ENCODE measurements around the gene LYPLA2.
"Not testable (repeated sequence)": the region's sequence is repeated elsewhere in the genome, so short reads cannot be mapped to it uniquely, and the experiment has no call there.

LYPLA2 gene

GRCh38 chr1:23793861-23794731 is 3.2 kb downstream of the LYPLA2 start:
- H3K9me3 Mint-ChIP-seq, result no peaks in the 10 kb centered on the region
- H3K4me1 Mint-ChIP-seq, result peaks cover 34% of the 10 kb centered on the region
- H3K36me3 Mint-ChIP-seq (ENCODE audit: low read depth), result no peaks in the 10 kb centered on the region
- no peak for DNase-seq
- no peaks in the 10 kb centered on the region for H3K27me3 Mint-ChIP-seq (ENCODE audit: low read depth, poor library complexity)
- H3K27ac Mint-ChIP-seq, result no peak overlapping the region
- no peak for TF ChIP-seq CTCF (IDR thresholded peaks at IDR 0.05)
- H3K4me3 Mint-ChIP-seq, result no peak overlapping the region

- not testable (repeated sequence) for DNase-seq; H3K4me3 Mint-ChIP-seq; H3K9me3 Mint-ChIP-seq; H3K27me3 Mint-ChIP-seq (ENCODE audit: low read depth, poor library complexity); H3K36me3 Mint-ChIP-seq (ENCODE audit: low read depth)
- peak overlapping the region; percentile 36 for H3K27ac Mint-ChIP-seq
- H3K4me1 Mint-ChIP-seq, result peaks cover 36% of the 10 kb centered on the region
These were observed 3.8 kb downstream of the LYPLA2 start for GRCh38 chr1:23794732-23795182.

GRCh38 chr1:23795676-23796465 is 4.9 kb downstream of the LYPLA2 start:
- H3K27ac Mint-ChIP-seq, result peak overlapping the region; percentile 55
- no peaks in the 10 kb centered on the region for H3K27me3 Mint-ChIP-seq (ENCODE audit: low read depth, poor library complexity)

GRCh38 chr1:23796466-23797271 is 5.7 kb downstream of the LYPLA2 start:
- Mint-ChIP-seq H3K4me1 (peaks cover 30% of the 10 kb centered on the region), H3K27me3 (ENCODE audit: low read depth, poor library complexity) (peaks cover 6% of the 10 kb centered on the region), H3K4me3 (no peak overlapping the region), H3K9me3 (no peaks in the 10 kb centered on the region), H3K27ac (no peak overlapping the region), H3K36me3 (ENCODE audit: low read depth) (no peaks in the 10 kb centered on the region)
- TF ChIP-seq CTCF (IDR thresholded peaks at IDR 0.05), result no peak
- DNase-seq, result no peak

More at GRCh38 chr1:23795676-23796465, 4.9 kb downstream of the LYPLA2 start:
- Mint-ChIP-seq H3K36me3 (ENCODE audit: low read depth) (no peaks in the 10 kb centered on the region), H3K4me1 (peaks cover 31% of the 10 kb centered on the region), H3K9me3 (no peaks in the 10 kb centered on the region), H3K4me3 (no peak overlapping the region)
- DNase-seq, result no peak
- no peak for TF ChIP-seq CTCF (IDR thresholded peaks at IDR 0.05)

- TF ChIP-seq CTCF (IDR thresholded peaks at IDR 0.05), result no peak
- no peak for DNase-seq
- Mint-ChIP-seq H3K36me3 (ENCODE audit: low read depth) (no peaks in the 10 kb centered on the region), H3K4me1 (peaks cover 21% of the 10 kb centered on the region), H3K27me3 (ENCODE audit: low read depth, poor library complexity) (peaks cover 14% of the 10 kb centered on the region), H3K4me3 (no peak overlapping the region), H3K27ac (no peak overlapping the region), H3K9me3 (no peaks in the 10 kb centered on the region)
These were observed 6.8 kb downstream of the LYPLA2 start for GRCh38 chr1:23797478-23798448.

Data from nephron progenitor cell (in vitro differentiated cells).